GOT3 (cell line): ENCODE results near the gene ATP2B1.

Experiments used
- DNase-seq: peaks from one replicate; lab custom pipeline; 2025; ENCODE audit warnings: mixed read lengths; lab: John Stamatoyannopoulos, UW

ATP2B1 gene

GRCh38 chr12:89589753-89590152 lies 118.9 kb downstream of the ATP2B1 start:
- DNase-seq, result no peak

DNA sequence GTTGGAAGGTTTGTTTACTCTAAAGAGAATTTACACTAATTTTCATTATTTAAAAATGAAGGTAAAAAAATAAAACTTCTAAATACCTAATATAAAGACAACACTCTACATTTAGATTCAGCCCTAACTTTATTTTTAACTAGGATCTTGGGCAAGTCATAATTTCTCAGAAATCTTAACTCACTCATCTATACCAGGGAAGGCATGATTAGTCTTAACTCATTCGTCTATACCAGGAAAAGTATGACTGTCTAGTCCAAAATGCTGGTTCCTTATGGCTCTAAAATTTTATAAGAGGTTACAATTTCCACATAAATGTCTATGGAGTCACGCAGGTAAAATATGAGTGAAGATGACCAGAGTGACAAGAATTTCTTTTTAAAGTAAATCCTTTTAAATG lies 130.1 kb downstream of the ATP2B1 start:
- no peak for DNase-seq

GRCh38 chr12:89576572-89577220 lies 131.9 kb downstream of the ATP2B1 start:
- no peak for DNase-seq

DNA sequence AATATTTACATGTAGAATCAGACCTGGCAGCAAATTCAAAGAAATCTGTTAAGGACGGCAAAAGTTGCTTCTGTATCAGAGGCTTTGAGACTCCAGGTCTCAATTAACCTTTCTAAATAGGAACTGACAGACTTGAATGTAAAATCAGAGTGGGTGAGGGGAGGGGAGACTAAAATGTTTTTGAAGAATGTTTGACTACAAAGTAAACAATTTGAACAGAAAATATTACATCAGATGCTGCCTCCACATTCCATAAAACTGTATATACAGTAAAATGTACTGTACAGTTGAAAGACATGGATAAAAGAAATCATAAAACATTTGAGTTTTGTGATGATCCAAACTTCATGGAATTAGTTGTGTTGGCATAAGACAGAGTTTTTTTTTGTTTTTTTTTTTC lies 133.3 kb downstream of the ATP2B1 start:
- DNase-seq, result no peak

GRCh38 chr12:89574736-89575208 lies 133.9 kb downstream of the ATP2B1 start:
- no peak for DNase-seq

GRCh38 chr12:89573051-89573810 lies 135.4 kb downstream of the ATP2B1 start:
- DNase-seq, result no peak

- DNase-seq, result no peak
Observed at GRCh38 chr12:89571491-89572195, 137.0 kb downstream of the ATP2B1 start.

DNA sequence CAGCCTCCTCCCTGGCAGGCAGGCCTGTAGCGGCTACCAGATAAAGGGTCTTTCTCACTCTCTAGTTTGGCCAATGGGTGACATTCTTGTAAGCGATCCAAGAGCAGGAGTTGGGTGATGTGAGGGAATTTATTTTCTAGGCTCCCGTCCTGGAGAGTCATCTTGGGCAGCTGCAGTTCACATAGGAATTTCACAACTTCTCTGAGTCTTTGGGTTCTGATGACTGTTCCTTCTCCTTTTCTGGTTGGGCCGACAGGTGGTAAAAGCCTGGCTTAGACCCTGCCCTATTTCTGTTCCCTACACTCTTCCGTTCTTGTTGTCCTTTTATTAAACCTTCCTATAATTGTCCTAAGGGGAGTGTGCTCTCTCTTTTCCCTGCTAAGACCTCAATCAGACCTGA lies 140.2 kb downstream of the ATP2B1 start:
- no peak for DNase-seq

DNA sequence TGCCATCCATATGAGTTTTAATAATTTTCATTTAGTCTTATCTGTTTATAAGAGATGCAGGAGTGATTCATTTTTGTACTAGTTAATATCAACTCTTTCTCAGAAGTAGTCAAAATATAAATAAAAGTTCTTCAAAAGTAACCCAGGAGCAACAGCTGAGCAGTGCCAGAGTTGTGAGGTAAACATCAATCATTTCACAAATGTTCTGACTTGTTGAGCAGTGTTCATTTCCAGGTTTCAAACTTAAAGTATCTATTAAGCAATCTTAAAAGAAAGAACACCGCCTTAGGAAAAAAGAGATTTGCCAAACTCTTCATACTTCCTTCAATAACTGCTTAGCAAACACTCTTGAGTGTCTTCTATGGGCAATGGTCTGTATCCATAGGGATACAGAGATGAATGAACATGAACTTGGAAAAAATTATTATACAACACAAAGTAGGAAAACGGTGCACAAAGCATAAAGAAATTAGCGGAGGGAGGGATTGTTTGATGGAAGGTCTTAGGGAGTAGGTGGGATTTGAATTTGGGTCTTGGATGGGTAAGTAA lies 140.9 kb downstream of the ATP2B1 start:
- DNase-seq, result no peak

- no peak for DNase-seq
Observed at GRCh38 chr12:89566615-89567014, 142.0 kb downstream of the ATP2B1 start.

GRCh38 chr12:89565002-89565401 lies 143.6 kb downstream of the ATP2B1 start:
- DNase-seq, result no peak

- no peak for DNase-seq
Observed at GRCh38 chr12:89559753-89560152, 148.9 kb downstream of the ATP2B1 start.

DNA sequence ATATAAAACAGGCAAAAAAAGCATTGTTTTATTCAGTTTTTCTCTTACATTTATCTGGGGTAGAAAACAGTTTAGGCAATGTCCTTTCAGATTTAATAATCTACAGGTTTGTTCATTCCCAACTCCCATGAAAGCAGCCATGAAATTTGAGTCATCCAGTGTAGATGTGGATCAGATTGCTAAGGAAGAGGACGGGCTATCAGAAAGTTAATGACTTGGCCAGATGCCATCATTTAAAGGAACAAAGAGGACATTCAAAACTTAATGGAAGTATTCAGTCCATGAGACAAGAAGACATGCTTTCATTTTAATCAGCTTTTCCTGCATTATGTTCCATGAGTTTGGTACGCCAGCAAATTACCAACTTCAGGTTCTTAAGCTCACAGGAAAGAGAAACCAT lies 151.7 kb downstream of the ATP2B1 start:
- DNase-seq, result no peak

DNA sequence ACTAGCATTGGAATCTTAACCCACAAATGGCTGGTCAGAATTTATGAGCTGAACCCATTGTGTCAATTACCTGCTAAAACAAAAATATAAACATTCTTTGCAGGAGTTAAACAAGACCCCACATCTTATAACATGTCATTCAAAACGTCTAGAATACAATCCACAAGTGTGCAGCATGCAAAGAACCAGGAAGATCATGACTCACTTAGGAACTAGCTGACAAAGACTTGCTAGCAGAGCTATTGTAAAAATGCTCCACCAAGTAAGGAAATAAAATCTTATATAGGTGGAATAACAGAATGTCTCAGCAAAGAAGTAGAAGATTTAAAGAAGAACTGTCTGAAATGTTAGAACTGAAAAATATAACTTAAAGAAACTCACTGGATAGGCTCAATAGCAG lies 156.3 kb downstream of the ATP2B1 start:
- DNase-seq, result no peak

GRCh38 chr12:89551747-89552146 lies 156.9 kb downstream of the ATP2B1 start:
- no peak for DNase-seq

GRCh38 chr12:89547101-89547500 lies 161.5 kb downstream of the ATP2B1 start:
- no peak for DNase-seq

DNA sequence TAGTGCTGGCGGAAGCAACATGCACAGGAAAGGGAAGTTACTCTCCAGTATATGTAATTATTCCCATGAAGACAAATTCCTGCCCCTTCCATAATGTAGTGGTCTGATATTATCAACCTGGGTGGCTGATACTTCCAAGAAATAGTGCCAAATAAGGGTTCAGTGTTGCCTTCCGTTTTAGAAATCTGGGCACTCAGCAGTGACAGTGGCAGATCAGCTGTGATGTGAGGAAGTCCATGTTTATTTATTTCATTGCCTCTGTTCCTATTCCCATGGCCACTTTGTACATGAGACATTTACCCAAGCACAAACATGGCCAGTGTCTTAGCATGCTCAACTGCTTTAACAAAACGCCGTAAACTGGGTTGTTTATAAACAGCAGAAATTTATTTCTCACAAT lies 162.5 kb downstream of the ATP2B1 start:
- DNase-seq, result no peak

- no peak for DNase-seq
Observed at GRCh38 chr12:89544681-89545184, 163.9 kb downstream of the ATP2B1 start.

DNA sequence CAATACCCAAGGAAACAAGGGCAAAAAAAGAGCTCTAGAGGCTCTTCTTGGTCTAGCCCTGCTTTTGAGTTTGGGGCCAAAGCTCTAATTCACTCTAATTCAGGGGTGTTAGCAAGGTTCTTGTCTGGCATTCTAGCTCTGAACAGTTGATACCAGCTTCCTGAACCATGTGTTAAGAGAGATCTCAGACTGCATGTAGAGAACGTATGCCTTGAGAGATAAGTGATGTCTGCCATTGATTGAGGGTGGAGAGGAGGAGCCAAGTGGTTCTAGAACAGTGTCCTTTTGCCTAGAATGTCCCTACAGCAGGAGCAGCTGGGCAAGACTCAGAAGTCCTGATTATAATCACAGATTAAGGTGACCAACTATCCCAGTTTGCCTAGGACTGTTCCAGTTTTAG lies 164.6 kb downstream of the ATP2B1 start:
- no peak for DNase-seq

DNA sequence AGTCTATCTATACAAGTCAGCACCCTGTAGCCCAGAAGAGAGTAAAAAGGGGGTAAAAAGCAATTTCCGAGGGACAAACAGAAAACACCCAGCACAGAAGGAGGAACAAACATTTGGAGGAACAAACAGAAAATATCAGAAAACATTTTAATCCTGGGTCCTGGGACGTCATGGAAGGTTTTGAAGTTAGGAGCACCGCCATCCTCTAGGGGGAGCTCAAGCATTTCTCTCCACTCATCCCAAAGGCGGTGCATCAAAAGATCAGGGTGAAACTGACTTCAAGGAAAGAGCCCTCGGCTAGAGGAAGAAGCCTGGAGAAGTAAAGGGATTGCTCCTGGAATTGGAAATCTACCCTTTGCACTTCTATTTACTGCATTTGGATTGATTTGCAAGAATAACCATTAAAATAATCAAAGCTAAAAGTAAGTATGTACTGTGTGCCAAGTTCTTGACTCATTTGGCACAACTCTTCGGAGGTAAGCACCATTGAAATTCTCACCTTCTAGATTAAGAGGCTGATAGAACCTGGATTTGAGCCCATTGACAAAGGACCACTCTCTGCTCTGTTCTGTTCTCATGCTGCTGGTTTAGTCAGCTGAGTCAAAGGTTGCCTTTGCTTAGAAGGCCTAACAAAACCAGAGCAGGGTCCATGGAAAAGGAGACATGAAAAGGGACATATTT lies 165.6 kb downstream of the ATP2B1 start:
- no peak for DNase-seq

GRCh38 chr12:89542236-89542635 lies 166.4 kb downstream of the ATP2B1 start:
- no peak for DNase-seq

DNA sequence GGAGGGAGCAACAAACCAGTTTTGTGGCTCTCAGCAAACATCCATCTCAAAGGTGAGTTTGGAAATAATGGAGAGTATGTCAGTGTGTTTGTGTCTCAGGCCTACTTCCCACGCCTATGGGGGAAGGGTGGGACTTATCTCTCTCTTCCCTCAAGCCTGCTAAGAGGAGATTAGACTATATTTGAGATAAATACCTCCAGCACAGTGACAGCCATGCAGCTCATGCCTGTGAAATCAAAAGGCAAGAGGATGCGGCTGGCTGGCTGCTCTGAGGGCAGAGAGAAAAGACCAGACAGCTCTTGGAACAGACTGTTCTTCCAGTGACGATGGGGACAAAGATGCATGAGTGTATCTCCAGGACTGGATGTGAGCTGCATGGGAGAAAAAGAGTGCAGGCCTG lies 168.1 kb downstream of the ATP2B1 start:
- no peak for DNase-seq
